Stimulated activated CD8-positive, alpha-beta memory T cell treated with anti-CD3 and anti-CD28 coated beads, Interleukin-12 subunit alpha, Interleukin-12 subunit beta, amount 100 ng/mL, for 24 hours (primary cell): ENCODE results near the gene PCGF3.
"Not testable (repeated sequence)": the region's sequence is repeated elsewhere in the genome, so short reads cannot be mapped to it uniquely, and the experiment has no call there.

Source experiments
- DNase-seq: peaks from one replicate; pipeline ENCODE4 v3.0.0-alpha.2; 2020; ENCODE audit errors: extremely low read depth

PCGF3 gene

GRCh38 chr4:763191-763810, 57.7 kb downstream of the PCGF3 start:
- DNase-seq = no peak

- DNase-seq = no peak
Measured at GRCh38 chr4:763922-764321, 58.3 kb downstream of the PCGF3 start.

- DNase-seq = no peak
Measured at GRCh38 chr4:764405-765169, 59.0 kb downstream of the PCGF3 start.

GRCh38 chr4:766152-766515, 60.5 kb downstream of the PCGF3 start:
- DNase-seq = no peak

- no peak for DNase-seq
Measured at GRCh38 chr4:766559-767283, 61.1 kb downstream of the PCGF3 start.

GRCh38 chr4:768076-768475, 62.4 kb downstream of the PCGF3 start:
- DNase-seq = no peak

GRCh38 chr4:768995-769394, 63.4 kb downstream of the PCGF3 start:
- no peak for DNase-seq

GRCh38 chr4:769511-769910, 63.9 kb downstream of the PCGF3 start:
- DNase-seq = no peak

GRCh38 chr4:770022-770421, 64.4 kb downstream of the PCGF3 start:
- DNase-seq = no peak

GRCh38 chr4:771464-771863, 65.8 kb downstream of the PCGF3 start:
- no peak for DNase-seq

GRCh38 chr4:772118-772517, 66.5 kb downstream of the PCGF3 start:
- DNase-seq = no peak

GRCh38 chr4:772776-773175, 67.1 kb downstream of the PCGF3 start:
- DNase-seq = no peak

- DNase-seq = no peak
Measured at GRCh38 chr4:773214-773613, 67.6 kb downstream of the PCGF3 start.

- not testable (repeated sequence) for DNase-seq
Measured at GRCh38 chr4:774419-775092, 68.9 kb downstream of the PCGF3 start.

- DNase-seq = not testable (repeated sequence)
Measured at GRCh38 chr4:775485-775884, 69.9 kb downstream of the PCGF3 start.

- no peak for DNase-seq
Measured at GRCh38 chr4:776743-777441, 71.3 kb downstream of the PCGF3 start.

GRCh38 chr4:777520-778262, 72.1 kb downstream of the PCGF3 start:
- no peak for DNase-seq

- DNase-seq = no peak
Measured at GRCh38 chr4:779555-779954, 73.9 kb downstream of the PCGF3 start.

GRCh38 chr4:780255-780654, 74.6 kb downstream of the PCGF3 start:
- DNase-seq = not testable (repeated sequence)

GRCh38 chr4:780716-781492, 75.3 kb downstream of the PCGF3 start:
- no peak for DNase-seq
